Measurements from ENCODE around the gene CKS2.

Gene CKS2

DNA sequence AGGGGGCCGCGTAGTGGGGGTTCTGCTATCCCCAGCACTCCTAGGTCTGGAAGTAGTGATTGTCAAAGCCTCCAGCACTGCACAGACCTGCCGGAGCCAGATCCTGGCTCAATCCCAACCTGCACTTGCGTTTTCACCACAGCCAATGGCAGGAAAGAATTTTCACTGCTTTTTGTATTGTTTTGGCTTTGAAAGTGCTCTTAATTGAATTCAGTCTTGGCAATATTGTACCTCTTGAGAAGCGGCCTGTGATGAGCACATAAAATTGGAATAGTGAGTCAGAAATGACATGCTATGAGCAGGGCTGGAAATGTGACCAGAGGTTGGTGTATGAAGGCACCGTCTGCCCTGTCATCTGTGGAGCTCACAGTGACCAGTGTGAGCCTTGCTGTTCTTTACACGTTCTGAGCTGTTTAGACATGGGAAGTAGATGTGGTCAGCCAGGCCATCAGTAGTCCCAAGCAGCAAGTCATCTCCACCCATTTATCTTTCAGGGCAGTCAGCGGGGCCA is 48.8 kb downstream of the CKS2 start:
- DNase-seq (ENCODE audit: low read depth): no peak
- no peak overlapping the region for H3K4me3 ChIP-seq (ENCODE audit: low read depth, low read length)
- in situ Hi-C loops (cut with HindIII; ENCODE audit: low sequenced_read_pairs): no loop called here
- TF ChIP-seq, protein P1, sequence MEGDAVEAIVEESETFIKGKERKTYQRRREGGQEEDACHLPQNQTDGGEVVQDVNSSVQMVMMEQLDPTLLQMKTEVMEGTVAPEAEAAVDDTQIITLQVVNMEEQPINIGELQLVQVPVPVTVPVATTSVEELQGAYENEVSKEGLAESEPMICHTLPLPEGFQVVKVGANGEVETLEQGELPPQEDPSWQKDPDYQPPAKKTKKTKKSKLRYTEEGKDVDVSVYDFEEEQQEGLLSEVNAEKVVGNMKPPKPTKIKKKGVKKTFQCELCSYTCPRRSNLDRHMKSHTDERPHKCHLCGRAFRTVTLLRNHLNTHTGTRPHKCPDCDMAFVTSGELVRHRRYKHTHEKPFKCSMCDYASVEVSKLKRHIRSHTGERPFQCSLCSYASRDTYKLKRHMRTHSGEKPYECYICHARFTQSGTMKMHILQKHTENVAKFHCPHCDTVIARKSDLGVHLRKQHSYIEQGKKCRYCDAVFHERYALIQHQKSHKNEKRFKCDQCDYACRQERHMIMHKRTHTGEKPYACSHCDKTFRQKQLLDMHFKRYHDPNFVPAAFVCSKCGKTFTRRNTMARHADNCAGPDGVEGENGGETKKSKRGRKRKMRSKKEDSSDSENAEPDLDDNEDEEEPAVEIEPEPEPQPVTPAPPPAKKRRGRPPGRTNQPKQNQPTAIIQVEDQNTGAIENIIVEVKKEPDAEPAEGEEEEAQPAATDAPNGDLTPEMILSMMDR (IDR thresholded peaks at IDR 0.05; ENCODE audit: low read depth, low read length, missing control alignments): no peak

DNA sequence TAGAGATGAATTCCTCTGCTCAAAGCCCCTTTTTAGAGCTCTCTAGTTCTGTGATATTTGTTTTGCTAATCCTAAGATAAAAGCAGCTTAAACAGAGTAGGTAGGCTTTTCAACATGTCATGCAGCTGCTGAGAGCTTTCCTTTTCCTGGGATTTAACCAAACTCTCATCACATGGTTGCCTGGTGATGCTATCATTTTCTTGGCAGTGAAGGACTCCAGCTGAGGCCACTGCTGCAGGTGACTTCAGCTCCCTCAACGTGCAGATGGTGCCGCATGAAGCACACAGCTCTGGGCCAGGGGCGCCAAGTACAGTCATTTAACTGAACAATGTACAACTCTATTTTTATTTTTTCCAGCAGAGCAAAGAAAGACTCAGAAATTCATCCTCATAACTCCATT is 49.5 kb downstream of the CKS2 start:
- no peak for DNase-seq (ENCODE audit: low read depth)
- in situ Hi-C loops (cut with HindIII; ENCODE audit: low sequenced_read_pairs): no loop called here
- TF ChIP-seq, protein P1 (IDR thresholded peaks at IDR 0.05; ENCODE audit: low read depth, low read length, missing control alignments): no peak
- no peak overlapping the region for H3K4me3 ChIP-seq (ENCODE audit: low read depth, low read length)

DNA sequence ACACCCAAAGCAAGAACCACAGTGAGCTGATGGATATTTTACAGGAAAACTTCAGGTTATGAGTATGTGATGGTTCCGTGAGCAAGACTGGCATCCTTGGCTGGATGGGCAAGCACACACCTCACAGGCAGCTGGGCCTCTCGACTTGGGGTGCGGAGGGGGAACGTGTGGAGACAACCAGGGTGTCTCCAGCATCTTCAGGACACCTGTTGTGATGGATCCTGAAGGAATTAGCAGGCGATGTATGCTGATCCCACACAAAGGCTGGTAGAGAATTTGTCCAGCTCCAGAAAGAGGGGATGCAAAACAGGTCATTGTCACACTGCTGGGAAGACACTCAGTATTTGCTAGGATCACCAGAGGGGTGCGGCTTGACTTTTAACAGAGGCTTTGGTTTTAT is 50.0 kb downstream of the CKS2 start:
- no peak for DNase-seq (ENCODE audit: low read depth)
- TF ChIP-seq, protein P1 (IDR thresholded peaks at IDR 0.05; ENCODE audit: low read depth, low read length, missing control alignments): no peak
- in situ Hi-C loops (cut with HindIII; ENCODE audit: low sequenced_read_pairs): no loop called here
- no peak overlapping the region for H3K4me3 ChIP-seq (ENCODE audit: low read depth, low read length)

DNA sequence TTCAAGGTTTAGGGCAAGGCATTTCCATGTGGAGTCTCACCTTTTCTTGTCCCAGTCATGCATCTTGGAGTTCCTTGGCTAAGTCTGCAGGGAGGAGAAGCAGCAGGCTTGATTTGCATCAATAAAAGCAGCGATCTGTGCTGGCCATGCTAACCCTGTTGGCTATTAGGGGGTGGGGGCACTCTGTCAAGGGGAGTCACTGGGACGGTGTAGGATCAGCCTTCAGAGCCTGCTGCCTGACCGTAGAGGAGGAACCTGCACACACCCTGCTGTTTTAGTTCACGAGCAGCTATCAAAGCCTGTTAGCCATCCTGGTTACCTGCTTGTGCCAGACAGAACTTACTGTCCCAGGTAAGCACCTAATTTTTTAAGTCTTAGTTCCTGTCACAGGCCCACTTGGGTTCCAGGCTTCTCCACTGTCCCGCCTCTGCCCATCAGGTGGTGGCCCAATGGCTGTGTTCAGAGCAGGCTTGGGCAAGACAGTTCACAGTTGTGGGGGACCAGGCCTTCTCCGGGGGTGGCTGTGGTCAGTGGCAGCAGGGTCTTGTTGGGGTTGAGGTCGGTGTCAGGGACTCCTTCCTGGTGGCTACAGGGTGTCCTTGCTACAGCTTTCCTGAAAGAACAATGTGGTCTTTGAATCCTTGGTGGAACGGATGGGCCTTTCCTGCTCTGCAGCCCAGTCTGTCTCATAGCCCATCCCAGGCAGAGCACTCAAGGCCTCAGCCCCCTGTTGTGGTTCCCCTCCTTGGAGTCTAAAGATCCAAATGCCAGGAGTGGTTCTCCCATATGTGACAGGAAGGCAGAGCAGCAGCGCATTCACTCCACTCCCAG is 51.0 kb downstream of the CKS2 start:
- no peak overlapping the region for H3K4me3 ChIP-seq (ENCODE audit: low read depth, low read length)
- TF ChIP-seq, protein P1 (IDR thresholded peaks at IDR 0.05; ENCODE audit: low read depth, low read length, missing control alignments): no peak
- no peak for DNase-seq (ENCODE audit: low read depth)
- in situ Hi-C loops (cut with HindIII; ENCODE audit: low sequenced_read_pairs): no loop called here

DNA sequence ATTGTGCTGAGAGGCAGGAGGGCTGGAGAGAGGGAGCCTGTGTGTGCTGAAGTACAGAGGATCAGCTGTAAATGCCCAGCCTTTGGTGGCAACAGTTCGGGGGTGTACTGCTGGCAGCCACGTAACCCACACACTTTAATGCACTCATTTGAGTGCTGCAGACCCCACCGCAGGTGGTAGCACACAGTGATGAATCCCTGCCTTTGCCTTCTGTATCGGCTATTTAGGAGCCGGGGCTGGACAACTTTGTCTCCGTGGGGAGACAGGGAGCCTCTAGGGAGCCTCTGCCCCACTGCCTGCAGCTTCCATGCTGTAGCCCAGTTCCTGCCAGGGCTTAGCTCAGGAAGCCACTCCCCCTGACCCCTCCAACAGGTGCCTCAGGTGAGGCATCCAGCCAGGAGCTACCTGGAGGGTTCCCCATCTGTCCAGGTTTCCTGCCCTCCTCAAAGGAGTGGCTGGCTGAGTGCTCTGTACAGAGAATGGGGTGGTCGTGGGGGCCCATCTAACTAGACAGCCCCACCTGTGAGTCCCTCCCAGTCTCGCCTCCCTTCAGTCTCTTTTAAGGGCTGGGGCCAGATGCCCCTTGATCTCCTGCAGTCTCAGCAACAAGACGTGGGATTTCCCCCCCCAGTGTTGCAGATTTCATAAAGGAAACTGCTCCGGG is 51.8 kb downstream of the CKS2 start:
- H3K4me3 ChIP-seq (ENCODE audit: low read depth, low read length): no peak overlapping the region
- TF ChIP-seq, protein P1 (IDR thresholded peaks at IDR 0.05; ENCODE audit: low read depth, low read length, missing control alignments): no peak
- in situ Hi-C loops (cut with HindIII; ENCODE audit: low sequenced_read_pairs): no loop called here
- no peak for DNase-seq (ENCODE audit: low read depth)

DNA sequence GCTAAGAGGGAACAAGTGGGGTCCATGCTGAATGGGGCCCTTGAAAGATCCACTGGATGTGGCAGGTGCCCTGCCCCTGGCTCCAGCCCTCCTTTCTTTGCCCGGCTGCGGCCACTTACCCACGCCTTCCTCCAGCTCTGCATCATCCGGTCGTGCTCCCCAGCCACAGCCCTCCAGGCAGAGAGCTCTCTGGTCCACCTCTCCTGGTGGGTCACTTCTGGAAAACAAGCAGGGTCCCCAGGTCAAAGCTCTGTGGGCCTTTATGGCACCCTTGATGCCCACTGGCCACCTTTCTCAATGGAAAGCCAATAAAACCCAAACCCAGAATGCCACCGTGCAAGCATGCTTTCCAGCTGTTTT is 52.3 kb downstream of the CKS2 start:
- TF ChIP-seq, protein P1 (IDR thresholded peaks at IDR 0.05; ENCODE audit: low read depth, low read length, missing control alignments): no peak
- in situ Hi-C loops (cut with HindIII; ENCODE audit: low sequenced_read_pairs): no loop called here
- DNase-seq (ENCODE audit: low read depth): no peak
- H3K4me3 ChIP-seq (ENCODE audit: low read depth, low read length): no peak overlapping the region

Measured in astrocyte of the cerebellum (primary cell).